ENCODE results near the gene RNF225.

The RNF225 gene

DNA sequence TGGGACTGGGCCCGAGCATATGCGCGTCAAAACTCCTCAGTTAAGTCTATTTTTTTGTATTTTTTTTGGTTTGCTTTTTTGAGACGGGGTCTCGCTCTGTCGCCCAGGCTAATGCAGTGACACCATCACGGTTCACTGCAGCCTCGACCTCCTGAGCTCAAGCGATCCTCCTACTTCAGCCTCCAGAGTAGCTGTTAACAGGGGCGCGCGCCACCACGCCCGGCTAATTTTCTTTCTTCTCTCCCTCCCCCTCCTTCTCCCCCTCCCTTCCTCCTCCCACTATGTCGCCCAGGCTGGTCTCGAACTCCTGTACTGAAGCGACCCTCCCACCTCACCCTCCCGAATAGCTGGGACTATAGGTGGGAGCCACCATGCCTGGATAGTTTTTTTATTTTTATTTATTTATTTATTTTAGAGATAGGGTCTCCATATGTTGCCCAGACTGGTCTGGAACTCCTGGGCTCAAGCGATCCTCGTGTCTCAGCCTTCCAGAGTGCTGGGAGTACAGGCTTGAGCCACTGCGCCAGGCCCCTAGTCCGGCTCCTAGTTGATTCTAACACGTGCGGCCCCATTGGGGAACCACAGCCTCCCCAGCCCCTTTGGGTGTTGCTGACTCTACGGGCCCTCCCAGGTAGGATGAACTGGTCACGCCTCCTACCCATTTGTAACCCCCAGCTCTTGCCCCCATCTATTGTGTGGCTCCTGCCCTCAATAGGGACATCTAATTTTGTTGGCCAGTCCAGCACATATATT is 13.8 kb upstream of the RNF225 start:
- 0 out of 2 replicates have a peak, but pooled peaks have one; percentile 2 for TF ChIP-seq SIN3A (IDR thresholded peaks at IDR 0.05; ENCODE audit: borderline replicate concordance, insufficient read depth, low read length)
- TF ChIP-seq FOXP2 (optimal IDR thresholded peaks at IDR 0.05; ENCODE audit: borderline replicate concordance, extremely low read depth, extremely low read length, insufficient read depth) = no peak

DNA sequence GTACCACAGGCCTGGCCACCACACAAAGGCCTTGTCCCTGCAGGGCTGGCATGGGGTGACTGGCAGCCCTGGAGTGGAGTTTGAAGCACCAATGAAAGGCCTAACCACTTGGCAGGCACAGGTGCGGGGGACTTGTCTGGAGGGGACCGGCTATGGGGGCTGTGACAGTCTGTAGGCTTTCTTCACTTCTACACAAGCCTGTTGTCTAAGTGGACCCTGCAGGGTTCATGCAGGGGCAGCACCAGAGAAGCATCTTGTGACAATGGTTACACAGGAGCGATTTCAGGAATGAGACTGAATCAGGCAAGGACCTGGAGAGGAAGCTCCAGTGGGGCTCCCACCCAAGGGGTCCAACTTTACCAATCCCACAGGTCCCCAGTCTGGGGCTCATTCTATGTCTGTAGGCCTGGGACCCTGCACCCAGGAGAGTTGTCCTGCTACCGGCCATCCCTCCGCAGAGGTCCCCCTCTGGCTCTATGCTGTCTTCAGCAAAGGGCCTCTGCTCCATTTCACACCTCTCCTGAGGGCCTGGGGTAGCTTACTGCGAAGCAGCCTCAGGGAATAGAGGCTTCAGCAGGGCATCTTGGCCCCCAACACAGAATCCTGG is 12.4 kb upstream of the RNF225 start:
- TF ChIP-seq, protein P1, sequence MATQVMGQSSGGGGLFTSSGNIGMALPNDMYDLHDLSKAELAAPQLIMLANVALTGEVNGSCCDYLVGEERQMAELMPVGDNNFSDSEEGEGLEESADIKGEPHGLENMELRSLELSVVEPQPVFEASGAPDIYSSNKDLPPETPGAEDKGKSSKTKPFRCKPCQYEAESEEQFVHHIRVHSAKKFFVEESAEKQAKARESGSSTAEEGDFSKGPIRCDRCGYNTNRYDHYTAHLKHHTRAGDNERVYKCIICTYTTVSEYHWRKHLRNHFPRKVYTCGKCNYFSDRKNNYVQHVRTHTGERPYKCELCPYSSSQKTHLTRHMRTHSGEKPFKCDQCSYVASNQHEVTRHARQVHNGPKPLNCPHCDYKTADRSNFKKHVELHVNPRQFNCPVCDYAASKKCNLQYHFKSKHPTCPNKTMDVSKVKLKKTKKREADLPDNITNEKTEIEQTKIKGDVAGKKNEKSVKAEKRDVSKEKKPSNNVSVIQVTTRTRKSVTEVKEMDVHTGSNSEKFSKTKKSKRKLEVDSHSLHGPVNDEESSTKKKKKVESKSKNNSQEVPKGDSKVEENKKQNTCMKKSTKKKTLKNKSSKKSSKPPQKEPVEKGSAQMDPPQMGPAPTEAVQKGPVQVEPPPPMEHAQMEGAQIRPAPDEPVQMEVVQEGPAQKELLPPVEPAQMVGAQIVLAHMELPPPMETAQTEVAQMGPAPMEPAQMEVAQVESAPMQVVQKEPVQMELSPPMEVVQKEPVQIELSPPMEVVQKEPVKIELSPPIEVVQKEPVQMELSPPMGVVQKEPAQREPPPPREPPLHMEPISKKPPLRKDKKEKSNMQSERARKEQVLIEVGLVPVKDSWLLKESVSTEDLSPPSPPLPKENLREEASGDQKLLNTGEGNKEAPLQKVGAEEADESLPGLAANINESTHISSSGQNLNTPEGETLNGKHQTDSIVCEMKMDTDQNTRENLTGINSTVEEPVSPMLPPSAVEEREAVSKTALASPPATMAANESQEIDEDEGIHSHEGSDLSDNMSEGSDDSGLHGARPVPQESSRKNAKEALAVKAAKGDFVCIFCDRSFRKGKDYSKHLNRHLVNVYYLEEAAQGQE (IDR thresholded peaks at IDR 0.05; ENCODE audit: insufficient read depth in 1 of 2, low read depth in 2 of 2, low read length in 2 of 2) = no peak
- TF ChIP-seq SIN3A (IDR thresholded peaks at IDR 0.05; ENCODE audit: borderline replicate concordance, insufficient read depth, low read length) (no peak), FOXP2 (optimal IDR thresholded peaks at IDR 0.05; ENCODE audit: borderline replicate concordance, extremely low read depth, extremely low read length, insufficient read depth) (no peak), TAF1 (IDR thresholded peaks at IDR 0.05; ENCODE audit: borderline replicate concordance, insufficient read depth, low read length) (no peak), POLR2AphosphoS5 (IDR thresholded peaks at IDR 0.05; ENCODE audit: low read depth, low read length) (no peak)

DNA sequence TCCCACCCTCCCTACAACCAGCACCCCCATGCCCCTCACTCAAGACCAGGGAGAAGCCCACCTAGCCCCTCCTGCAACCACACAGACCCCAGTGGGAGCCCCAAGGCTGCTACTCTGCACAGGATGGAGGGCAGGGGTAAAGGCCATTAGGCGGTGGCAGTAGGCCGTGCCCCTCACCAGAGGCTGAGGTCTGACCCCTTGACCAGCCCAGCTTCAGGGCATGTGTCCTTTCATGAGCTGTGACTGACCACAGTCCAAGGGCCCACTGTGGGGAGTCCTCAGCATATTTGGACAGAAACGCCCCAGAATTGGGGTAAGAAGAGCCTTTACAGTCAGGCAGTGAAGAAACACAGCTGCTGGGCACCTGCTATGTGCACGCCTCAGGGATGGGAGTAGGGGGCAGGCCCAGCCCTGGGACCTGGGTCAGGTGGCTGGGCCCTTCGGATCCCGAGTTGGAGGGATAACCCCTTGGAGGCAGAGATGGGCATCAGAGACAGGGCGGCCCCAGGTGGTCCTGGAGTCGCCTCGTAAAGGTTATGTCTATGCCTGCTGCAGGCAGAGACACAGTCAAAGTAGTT is 10.1 kb upstream of the RNF225 start:
- no peak for TF ChIP-seq FOXP2 (optimal IDR thresholded peaks at IDR 0.05; ENCODE audit: borderline replicate concordance, extremely low read depth, extremely low read length, insufficient read depth)
- no peak for TF ChIP-seq POLR2AphosphoS5 (IDR thresholded peaks at IDR 0.05; ENCODE audit: low read depth, low read length)
- no peak for TF ChIP-seq TAF1 (IDR thresholded peaks at IDR 0.05; ENCODE audit: borderline replicate concordance, insufficient read depth, low read length)
- TF ChIP-seq, protein P1 (IDR thresholded peaks at IDR 0.05; ENCODE audit: insufficient read depth in 1 of 2, low read depth in 2 of 2, low read length in 2 of 2) = no peak
- no peak for TF ChIP-seq SIN3A (IDR thresholded peaks at IDR 0.05; ENCODE audit: borderline replicate concordance, insufficient read depth, low read length)

DNA sequence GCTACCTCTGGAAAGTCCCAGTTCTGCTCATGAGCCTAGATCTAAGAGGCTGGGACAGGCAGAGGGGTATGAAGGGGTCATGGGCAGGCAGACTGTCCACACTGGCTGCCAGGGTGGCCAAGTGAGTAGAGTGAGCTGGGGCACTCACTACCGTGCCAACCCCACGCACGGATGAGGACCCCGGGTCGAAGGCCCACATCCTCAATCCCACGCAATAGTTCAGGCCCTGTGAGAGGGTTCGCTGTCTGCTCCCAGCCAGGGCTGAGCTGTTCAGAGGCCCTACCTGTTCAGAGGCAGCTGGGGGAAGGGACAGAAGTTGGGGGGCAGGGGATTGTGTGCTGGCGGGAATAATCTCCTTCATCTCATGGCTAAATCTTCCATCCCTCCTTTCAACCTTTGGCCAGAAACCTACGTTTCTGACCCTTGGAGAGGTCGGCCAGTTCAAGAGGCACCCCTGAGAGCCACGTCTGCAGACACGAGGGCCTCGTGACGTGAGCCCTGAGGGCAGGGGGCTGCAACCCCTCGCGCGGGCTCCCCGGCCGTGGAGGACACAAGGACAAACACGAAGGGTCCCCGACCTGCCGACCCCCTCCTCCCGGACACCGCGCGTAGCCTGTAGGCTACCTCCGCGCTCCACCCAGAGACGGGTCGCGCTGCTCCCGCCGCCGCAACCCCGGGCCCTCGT is 9.4 kb upstream of the RNF225 start:
- TF ChIP-seq POLR2AphosphoS5 (IDR thresholded peaks at IDR 0.05; ENCODE audit: low read depth, low read length) (no peak), SIN3A (IDR thresholded peaks at IDR 0.05; ENCODE audit: borderline replicate concordance, insufficient read depth, low read length) (no peak), TAF1 (IDR thresholded peaks at IDR 0.05; ENCODE audit: borderline replicate concordance, insufficient read depth, low read length) (no peak), FOXP2 (optimal IDR thresholded peaks at IDR 0.05; ENCODE audit: borderline replicate concordance, extremely low read depth, extremely low read length, insufficient read depth) (no peak)
- TF ChIP-seq, protein P1 (IDR thresholded peaks at IDR 0.05; ENCODE audit: insufficient read depth in 1 of 2, low read depth in 2 of 2, low read length in 2 of 2) = no peak

DNA sequence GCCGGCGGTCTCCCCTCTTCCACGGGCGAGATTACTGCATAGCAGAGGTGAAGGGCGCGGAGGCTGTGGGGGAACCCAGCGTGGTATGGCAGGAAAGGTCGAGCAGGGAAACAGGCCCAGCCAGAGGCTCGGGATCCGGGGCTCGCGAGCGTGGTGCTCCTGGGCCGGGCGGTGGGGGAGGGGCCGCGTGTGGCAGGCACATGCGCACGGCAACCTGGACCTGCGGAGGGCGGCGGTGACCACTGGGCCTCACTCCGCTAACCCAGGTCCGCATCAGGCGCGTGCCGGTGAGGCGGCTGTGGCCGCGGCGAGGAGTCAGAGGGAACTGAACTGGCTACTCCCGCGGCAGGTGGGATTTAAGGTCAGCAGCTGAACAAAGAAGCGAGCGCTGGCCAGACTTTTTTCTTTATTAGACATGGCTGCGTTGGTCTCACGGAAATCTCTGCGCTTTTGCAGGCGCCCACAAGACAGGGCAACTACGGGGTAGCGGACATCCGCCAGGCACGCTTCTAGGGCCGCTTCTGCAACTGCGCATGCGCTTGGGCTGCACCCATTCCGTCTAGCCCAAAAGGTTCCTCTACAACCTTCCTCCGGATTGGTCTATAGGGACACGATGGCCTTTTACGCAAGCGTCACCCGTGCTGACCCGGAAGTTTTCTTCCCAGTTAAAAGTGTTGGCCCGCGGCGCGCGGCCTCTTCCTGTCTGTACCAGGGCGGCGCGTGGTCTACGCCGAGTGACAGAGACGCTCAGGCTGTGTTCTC is 8.7 kb upstream of the RNF225 start, which contains the start of gene RPS5:
Gene RPS5 (plus strand): TSS at position 694 of the 762 bp plus-strand sequence. CDS start 869 bp downstream, outside the sequence.
- peak; percentile 95 for TF ChIP-seq POLR2AphosphoS5 (IDR thresholded peaks at IDR 0.05; ENCODE audit: low read depth, low read length)
- TF ChIP-seq FOXP2 (optimal IDR thresholded peaks at IDR 0.05; ENCODE audit: borderline replicate concordance, extremely low read depth, extremely low read length, insufficient read depth) = peak; percentile 32
- TF ChIP-seq, protein P1 (IDR thresholded peaks at IDR 0.05; ENCODE audit: insufficient read depth in 1 of 2, low read depth in 2 of 2, low read length in 2 of 2) = no peak; a peak in 1 of 4 replicates
- peak; percentile 90 for TF ChIP-seq TAF1 (IDR thresholded peaks at IDR 0.05; ENCODE audit: borderline replicate concordance, insufficient read depth, low read length)
- peak; percentile 93; the same call in 1 of the 2 replicates for TF ChIP-seq SIN3A (IDR thresholded peaks at IDR 0.05; ENCODE audit: borderline replicate concordance, insufficient read depth, low read length)

Measured in PFSK-1 (cell line).